GM23338 (cell line): ENCODE data around the gene TMEM204. TPM values are rescaled to one million over a fixed set of nuclear protein-coding genes. Genes with fewer than 3 reads are reported as not detected.

Experiments used
- ATAC-seq: fragments of 200-7000 bp; cut with Tn5 transposase; 3 replicates; pipeline ENCODE4 v1.9.1; 2020
- DNase-seq: peaks from one replicate; pipeline ENCODE4 v3.0.0-alpha.2; 2015; ENCODE audit warnings: low spot score
- H2AFZ ChIP-seq: fragments of 200-600 bp; sonication (generic); 2 replicates; pipeline ENCODE4 v1.8.0; 2016; ENCODE audit warnings: antibody characterized with exemption, mild to moderate bottlenecking, moderate library complexity
- H3F3A ChIP-seq: fragments of 200-600 bp; sonication (generic); replicated peaks from 2 replicates; pipeline ENCODE4 v1.8.0; 2017; ENCODE audit warnings: antibody characterized with exemption, mixed run types, low read depth
- H3K27ac ChIP-seq: fragments of 200-600 bp; sonication (generic); 2 replicates; pipeline ENCODE4 v1.6.1; 2016; ENCODE audit warnings: low read depth
- H3K27me3 ChIP-seq: fragments of 200-600 bp; sonication (generic); 2 replicates; pipeline ENCODE4 v1.8.0; 2016; ENCODE audit warnings: mild to moderate bottlenecking, mixed run types, moderate library complexity; ENCODE audit not compliant: insufficient read depth
- H3K36me3 ChIP-seq: fragments of 200-600 bp; sonication (generic); 2 replicates; pipeline ENCODE4 v1.8.0; 2016; ENCODE audit warnings: mild to moderate bottlenecking; ENCODE audit not compliant: insufficient read depth
- H3K4me1 ChIP-seq: fragments of 200-600 bp; sonication (generic); 2 replicates; pipeline ENCODE4 v1.8.0; 2016; ENCODE audit warnings: mild to moderate bottlenecking, moderate library complexity; ENCODE audit not compliant: insufficient read depth
- H3K4me2 ChIP-seq: fragments of 200-600 bp; sonication (generic); 2 replicates; pipeline ENCODE4 v1.7.1; 2017; ENCODE audit warnings: mixed run types
- H3K4me3 ChIP-seq: fragments of 200-600 bp; sonication (generic); 2 replicates; pipeline ENCODE4 v1.6.1; 2016; ENCODE audit warnings: mixed run types
- H3K79me2 ChIP-seq: fragments of 200-600 bp; sonication (generic); replicated peaks from 2 replicates; pipeline ENCODE4 v1.8.0; 2017; ENCODE audit warnings: mild to moderate bottlenecking; ENCODE audit not compliant: insufficient read depth
- H3K9me2 ChIP-seq: fragments of 200-600 bp; sonication (generic); 2 replicates; pipeline ENCODE4 v1.8.0; 2017; ENCODE audit not compliant: insufficient read depth
- H4K20me1 ChIP-seq: fragments of 200-600 bp; sonication (generic); replicated peaks from 2 replicates; pipeline ENCODE4 v1.8.0; 2017; ENCODE audit warnings: mild to moderate bottlenecking; ENCODE audit not compliant: insufficient read depth
- H3K27ac Mint-ChIP-seq: 2 replicates; pipeline ENCODE4 v1.8.0; 2020; ENCODE audit warnings: inconsistent platforms, mild to moderate bottlenecking, moderate library complexity, mixed read lengths
- H3K27me3 Mint-ChIP-seq: 3 replicates; pipeline ENCODE4 v1.8.0; 2022; ENCODE audit warnings: low read depth, mild to moderate bottlenecking, moderate library complexity, mixed read lengths, inconsistent platforms; ENCODE audit not compliant: insufficient read depth, poor library complexity
- H3K36me3 Mint-ChIP-seq: 3 replicates; pipeline ENCODE4 v1.8.0; 2021; ENCODE audit warnings: low read depth, mild to moderate bottlenecking, inconsistent platforms, moderate library complexity, mixed read lengths
- H3K4me1 Mint-ChIP-seq: 3 replicates; pipeline ENCODE4 v1.8.0; 2020; ENCODE audit warnings: mild to moderate bottlenecking, inconsistent platforms, mixed read lengths
- H3K4me3 Mint-ChIP-seq: 3 replicates; pipeline ENCODE4 v1.8.0; 2021; ENCODE audit warnings: moderate library complexity, mild to moderate bottlenecking, inconsistent platforms, mixed read lengths
- H3K9me3 Mint-ChIP-seq: 3 replicates; pipeline ENCODE4 v1.8.0; 2020; ENCODE audit warnings: moderate library complexity, mild to moderate bottlenecking, inconsistent platforms, mixed read lengths
- CREB1 ChIP-seq: fragments of 250-450 bp; sonication (Bioruptor Pico); IDR thresholded peaks from 2 replicates; pipeline ENCODE4 v1.5.0; 2020; ENCODE audit warnings: low read depth, mild to moderate bottlenecking, moderate library complexity
- CTCF ChIP-seq, 2 experiments: fragments of 200-600 bp in 1 of 2; sonication (generic) in 1 of 2; conservative IDR thresholded peaks; 2 replicates each; pipeline versions ENCODE4 v1.5.1 to v1.6.1; 2016 to 2017; ENCODE audit warnings: antibody characterized with exemption in 2 of 2, low read depth in 2 of 2, mild to moderate bottlenecking in 2 of 2, moderate library complexity in 1 of 2
- EZH2 ChIP-seq: fragments of 200-600 bp; sonication (generic); IDR thresholded peaks from one replicate; pipeline ENCODE4 v1.8.0; 2017; ENCODE audit warnings: antibody characterized with exemption, mild to moderate bottlenecking, low read depth; ENCODE audit not compliant: unreplicated experiment
- JUNB ChIP-seq: IDR thresholded peaks from one replicate; pipeline ENCODE4 v1.6.1; 2016; ENCODE audit warnings: antibody characterized with exemption; ENCODE audit not compliant: unreplicated experiment
- NANOG ChIP-seq: IDR thresholded peaks from 2 replicates; pipeline ENCODE4 v1.6.1; 2016; ENCODE audit warnings: antibody characterized with exemption, borderline replicate concordance
- POLR2AphosphoS5 ChIP-seq: IDR thresholded peaks from 2 replicates; pipeline ENCODE4 v1.6.1; 2016; ENCODE audit warnings: antibody characterized with exemption, low read depth
- REST ChIP-seq: IDR thresholded peaks from one replicate; pipeline ENCODE4 v1.6.1; 2018; ENCODE audit warnings: antibody characterized with exemption; ENCODE audit not compliant: unreplicated experiment
- STAT1 ChIP-seq: IDR thresholded peaks from one replicate; pipeline ENCODE4 v1.6.1; 2016; ENCODE audit warnings: antibody characterized with exemption; ENCODE audit not compliant: unreplicated experiment
- ZNF114 ChIP-seq: fragments of 250-450 bp; sonication (Bioruptor Pico); IDR thresholded peaks from 2 replicates; pipeline ENCODE4 v1.5.0; 2020; ENCODE audit warnings: mild to moderate bottlenecking, moderate library complexity
- ZNF331 ChIP-seq: fragments of 250-450 bp; sonication (Bioruptor Pico); IDR thresholded peaks from 2 replicates; pipeline ENCODE4 v1.5.0; 2020; ENCODE audit warnings: low read depth, mild to moderate bottlenecking, moderate library complexity
- polyA plus RNA-seq: library from polyadenylated mRNA; unstranded; fragments of >200 nt; fragmentation: Nextera tagmentation; extraction: Ambion mirVana; gene quantifications from 2 replicates; pipeline ENCODE4 v1.2.1, GENCODE V29; 2016
- total RNA-seq: library from RNA; depleted of rRNA; stranded (reverse); fragments of >200 nt; shearing (Covaris generic); gene quantifications from 2 replicates; pipeline ENCODE4 v1.2.3, GENCODE V29; 2014

The TMEM204 gene
- total and polyA plus RNA-seq, 2 experiments from 2014 or later = 0.14 to 0.21 TPM

GRCh38 chr16:1560153-1560552 is 26.7 kb downstream of the TMEM204 start:
- Histone ChIP-seq H3K27me3 (no peaks in the 10 kb centered on the region), H3K27ac (no peak overlapping the region), H4K20me1 (no peaks in the 10 kb centered on the region), H3K9me2 (no peaks in the 10 kb centered on the region), H2AFZ (no peak overlapping the region), H3F3A (no peaks in the 10 kb centered on the region), H3K4me2 (no peak overlapping the region), H3K4me3 (no peak overlapping the region), H3K79me2 (no peaks in the 10 kb centered on the region), H3K36me3 (no peaks in the 10 kb centered on the region), H3K4me1 (no peaks in the 10 kb centered on the region)
- Mint-ChIP-seq H3K4me1 (peaks cover 9% of the 10 kb centered on the region), H3K4me3 (no peak overlapping the region), H3K27me3 (peaks cover 1% of the 10 kb centered on the region), H3K36me3 (peaks cover 31% of the 10 kb centered on the region), H3K27ac (no peak overlapping the region), H3K9me3 (no peaks in the 10 kb centered on the region)
- no peak for ATAC-seq
- DNase-seq = no peak
- TF ChIP-seq JUNB = no peak
- TF ChIP-seq STAT1 = no peak
- TF ChIP-seq ZNF114 = no peak
- no peak for TF ChIP-seq NANOG
- no peak for TF ChIP-seq REST
- no peak for TF ChIP-seq CREB1
- no peak for TF ChIP-seq EZH2
- TF ChIP-seq POLR2AphosphoS5 = no peak

- Histone ChIP-seq H3K4me3 (no peak overlapping the region), H3K4me2 (no peak overlapping the region), H4K20me1 (no peaks in the 10 kb centered on the region), H2AFZ (no peak overlapping the region), H3K79me2 (no peaks in the 10 kb centered on the region), H3K36me3 (no peaks in the 10 kb centered on the region), H3K9me2 (no peaks in the 10 kb centered on the region), H3K4me1 (no peaks in the 10 kb centered on the region), H3K27me3 (no peaks in the 10 kb centered on the region), H3F3A (no peaks in the 10 kb centered on the region), H3K27ac (no peak overlapping the region)
- Mint-ChIP-seq H3K36me3 (peaks cover 26% of the 10 kb centered on the region), H3K27ac (no peak overlapping the region), H3K9me3 (no peaks in the 10 kb centered on the region), H3K4me1 (peaks cover 10% of the 10 kb centered on the region), H3K4me3 (no peak overlapping the region), H3K27me3 (peaks cover 4% of the 10 kb centered on the region)
- DNase-seq (no peak), ATAC-seq (no peak)
- TF ChIP-seq ZNF114 (no peak), JUNB (no peak), CTCF (conservative IDR thresholded peaks at IDR 0.05; ENCODE audit: low read depth in 2 of 2) (no peak), POLR2AphosphoS5 (no peak), REST (no peak), ZNF331 (no peak)
Measured at GRCh38 chr16:1560866-1561265, 27.4 kb downstream of the TMEM204 start.
